Urinary bladder (tissue), 4 donors: ENCODE data around the gene TSC22D4. TPM values are rescaled to one million over a fixed set of nuclear protein-coding genes. Genes with fewer than 3 reads are reported as not detected.
"Not testable (repeated sequence)": the region's sequence is repeated elsewhere in the genome, so short reads cannot be mapped to it uniquely, and the experiment has no call there.

Experiments
- DNase-seq: peaks from one replicate; pipeline ENCODE4 v3.0.0-alpha.2; 2015; ENCODE audit errors: extremely low spot score
- H3K27ac ChIP-seq: one replicate; pipeline ENCODE4 v1.5.1; 2013; ENCODE audit warnings: low read depth, mild to moderate bottlenecking, moderate library complexity
- H3K36me3 ChIP-seq: one replicate; pipeline ENCODE4 v1.6.1; 2013; ENCODE audit warnings: mild to moderate bottlenecking, moderate library complexity; ENCODE audit not compliant: insufficient read depth
- H3K4me1 ChIP-seq: one replicate; pipeline ENCODE4 v1.6.1; 2013; ENCODE audit warnings: mild to moderate bottlenecking, moderate library complexity; ENCODE audit not compliant: insufficient read depth
- H3K4me3 ChIP-seq: one replicate; pipeline ENCODE4 v1.5.1; 2013; ENCODE audit warnings: low read depth, low read length
- WGBS: extraction: QIAGEN DNeasy Blood & Tissue Kit; methylation state at CpG from one replicate; pipeline ENCODE4 v1.1.7; 2013; 5-methylcytosine and 5-hydroxymethylcytosine counted together
- polyA plus RNA-seq: library from polyadenylated mRNA; stranded (reverse); fragments of 200-250 nt; gene quantifications from one replicate; pipeline ENCODE4 v1.2.3, GENCODE V29; 2013
- total RNA-seq: library from RNA; depleted of rRNA; stranded (reverse); fragments of >200 nt; gene quantifications from one replicate; pipeline ENCODE4 v1.2.3, GENCODE V29; 2014
- donor health status: healthy with polysubstance abuse.
- donor health status: healthy.

Gene TSC22D4
- total and polyA plus RNA-seq, 2 donors, result 16.6 to 49.6 TPM

- Histone ChIP-seq H3K4me3 (no peak overlapping the region), H3K4me1 (no peaks in the 10 kb centered on the region), H3K27ac (no peak overlapping the region), H3K36me3 (no peaks in the 10 kb centered on the region)
- DNase-seq, result no peak
- 87% methylated on average over 14 of the region's 14 CpGs for WGBS
These were observed 22.5 kb downstream of the TSC22D4 start for GRCh38 chr7:100456562-100456961.

- Histone ChIP-seq H3K4me3 (no peak overlapping the region), H3K36me3 (no peaks in the 10 kb centered on the region), H3K4me1 (no peaks in the 10 kb centered on the region), H3K27ac (no peak overlapping the region)
- no peak for DNase-seq
- 85% methylated on average over 3 of the region's 3 CpGs for WGBS
These were observed 23.8 kb downstream of the TSC22D4 start for GRCh38 chr7:100455206-100455605.

DNA sequence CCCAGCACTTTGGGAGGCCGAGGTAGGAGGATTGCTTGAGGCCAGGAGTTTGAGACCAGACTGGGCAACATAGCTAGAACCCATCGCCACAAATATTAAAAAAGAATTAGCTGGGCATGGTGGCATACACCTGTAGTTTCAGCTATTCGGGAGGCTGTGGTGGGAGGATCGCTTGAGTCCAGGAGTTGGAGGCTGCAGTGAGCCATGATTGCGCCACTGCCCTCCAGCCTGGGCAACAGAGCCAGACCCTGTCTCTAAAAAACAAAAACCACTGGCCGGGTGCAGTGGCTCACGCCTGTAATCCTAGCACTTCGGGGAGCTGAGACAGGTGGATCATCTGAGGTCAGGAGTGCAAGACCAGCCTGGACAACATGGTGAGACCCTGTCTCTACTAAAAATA, 25.2 kb downstream of the TSC22D4 start:
- not testable (repeated sequence) for DNase-seq, H3K4me3 ChIP-seq, H3K4me1 ChIP-seq, H3K36me3 ChIP-seq, H3K27ac ChIP-seq
- WGBS, result 96% methylated on average over 8 of the region's 8 CpGs

DNA sequence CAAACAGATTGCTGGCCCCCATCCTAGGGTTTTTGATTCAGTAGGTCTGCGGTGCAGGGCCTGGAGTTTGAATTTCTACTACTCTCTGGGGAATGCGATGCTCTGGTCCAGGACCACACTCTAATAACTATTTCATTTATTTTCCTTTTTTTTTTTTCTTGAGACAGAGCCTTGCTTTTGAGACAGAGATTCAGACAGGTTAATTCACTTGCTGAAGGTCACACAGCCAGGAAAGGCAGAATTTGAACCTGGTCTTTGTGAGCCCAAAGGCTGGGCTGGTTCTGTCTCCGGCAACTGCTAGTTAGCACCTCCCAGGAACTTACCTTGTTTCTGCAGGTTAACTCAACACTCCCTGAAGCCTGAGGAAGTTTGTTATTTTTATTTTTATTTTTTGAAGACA, 26.5 kb downstream of the TSC22D4 start:
- no peak for DNase-seq
- no peaks in the 10 kb centered on the region for H3K36me3 ChIP-seq
- WGBS, result 85% methylated on average over 3 of the region's 3 CpGs
- H3K4me3 ChIP-seq, result no peak overlapping the region
- no peak overlapping the region for H3K27ac ChIP-seq
- H3K4me1 ChIP-seq, result no peaks in the 10 kb centered on the region

DNA sequence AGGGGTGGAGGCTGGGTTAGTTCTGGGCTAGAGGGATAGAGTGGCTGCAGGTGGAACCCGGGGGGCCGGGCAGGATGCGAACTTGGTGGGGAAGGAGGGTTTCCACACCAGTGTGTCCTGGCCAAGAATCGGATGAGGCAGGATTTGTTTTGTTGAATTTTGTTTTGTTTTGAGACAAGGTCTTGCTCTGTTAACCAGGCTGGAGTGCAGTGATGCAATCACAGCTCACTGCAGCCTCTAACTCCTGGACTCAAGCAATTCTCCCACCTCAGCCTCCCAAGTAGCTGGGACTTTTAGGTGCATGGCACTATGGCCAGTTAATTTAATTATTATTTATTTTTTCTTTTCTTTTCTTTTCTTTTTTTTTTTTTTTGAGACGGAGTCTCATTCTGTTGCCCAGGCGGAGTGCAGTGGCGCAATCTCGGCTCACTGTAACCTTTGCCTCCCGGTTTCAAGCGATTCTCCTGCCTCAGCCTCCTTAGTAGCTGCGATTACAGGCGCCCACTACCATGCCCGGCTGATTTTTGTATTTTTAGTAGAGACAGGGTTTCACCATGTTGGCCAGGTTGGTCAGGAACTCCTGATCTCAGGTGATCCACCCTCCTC, 29.7 kb downstream of the TSC22D4 start:
- Histone ChIP-seq H3K36me3 (no peaks in the 10 kb centered on the region), H3K4me3 (no peak overlapping the region), H3K4me1 (no peaks in the 10 kb centered on the region), H3K27ac (no peak overlapping the region)
- DNase-seq, result no peak
- 87% methylated on average over 13 of the region's 13 CpGs for WGBS

GRCh38 chr7:100447363-100447762, 31.7 kb downstream of the TSC22D4 start:
- not testable (repeated sequence) for H3K4me1 ChIP-seq, DNase-seq, H3K4me3 ChIP-seq, H3K27ac ChIP-seq, H3K36me3 ChIP-seq
- 96% methylated on average over 8 of the region's 8 CpGs for WGBS

DNA sequence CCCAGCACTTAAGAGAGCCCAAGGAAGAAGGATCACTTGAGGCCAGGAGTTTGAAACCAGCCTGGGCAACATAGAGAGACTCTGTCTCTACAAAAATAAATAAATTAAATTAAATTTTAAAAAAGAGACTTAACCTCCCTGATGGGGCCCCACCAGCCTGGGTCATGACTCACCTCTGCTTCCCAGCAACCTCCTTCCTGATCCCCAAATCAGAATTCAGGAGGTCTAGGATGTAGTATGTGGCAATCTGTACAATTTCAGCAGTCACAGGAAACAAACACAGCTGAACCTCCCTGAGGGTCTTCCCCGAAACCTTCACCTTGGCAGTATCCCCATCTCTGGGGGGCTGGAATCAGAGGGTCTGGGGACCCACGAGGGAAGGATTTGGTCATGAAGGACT, 33.0 kb downstream of the TSC22D4 start:
- Histone ChIP-seq H3K4me1 (no peaks in the 10 kb centered on the region), H3K4me3 (no peak overlapping the region), H3K27ac (no peak overlapping the region), H3K36me3 (no peaks in the 10 kb centered on the region)
- DNase-seq, result no peak
- 72% methylated on average over 2 of the region's 2 CpGs for WGBS

GRCh38 chr7:100444311-100445278, 34.4 kb downstream of the TSC22D4 start:
- no peak overlapping the region for H3K27ac ChIP-seq
- H3K4me3 ChIP-seq, result no peak overlapping the region
- no peaks in the 10 kb centered on the region for H3K36me3 ChIP-seq
- H3K4me1 ChIP-seq, result no peaks in the 10 kb centered on the region
- DNase-seq, result no peak
- 40% methylated on average over 14 of the region's 14 CpGs for WGBS

- Histone ChIP-seq H3K27ac (no peak overlapping the region), H3K36me3 (no peaks in the 10 kb centered on the region), H3K4me1 (no peaks in the 10 kb centered on the region), H3K4me3 (no peak overlapping the region)
- 93% methylated on average over 9 of the region's 9 CpGs for WGBS
- DNase-seq, result no peak
These were observed 35.7 kb downstream of the TSC22D4 start for GRCh38 chr7:100443096-100443840.

DNA sequence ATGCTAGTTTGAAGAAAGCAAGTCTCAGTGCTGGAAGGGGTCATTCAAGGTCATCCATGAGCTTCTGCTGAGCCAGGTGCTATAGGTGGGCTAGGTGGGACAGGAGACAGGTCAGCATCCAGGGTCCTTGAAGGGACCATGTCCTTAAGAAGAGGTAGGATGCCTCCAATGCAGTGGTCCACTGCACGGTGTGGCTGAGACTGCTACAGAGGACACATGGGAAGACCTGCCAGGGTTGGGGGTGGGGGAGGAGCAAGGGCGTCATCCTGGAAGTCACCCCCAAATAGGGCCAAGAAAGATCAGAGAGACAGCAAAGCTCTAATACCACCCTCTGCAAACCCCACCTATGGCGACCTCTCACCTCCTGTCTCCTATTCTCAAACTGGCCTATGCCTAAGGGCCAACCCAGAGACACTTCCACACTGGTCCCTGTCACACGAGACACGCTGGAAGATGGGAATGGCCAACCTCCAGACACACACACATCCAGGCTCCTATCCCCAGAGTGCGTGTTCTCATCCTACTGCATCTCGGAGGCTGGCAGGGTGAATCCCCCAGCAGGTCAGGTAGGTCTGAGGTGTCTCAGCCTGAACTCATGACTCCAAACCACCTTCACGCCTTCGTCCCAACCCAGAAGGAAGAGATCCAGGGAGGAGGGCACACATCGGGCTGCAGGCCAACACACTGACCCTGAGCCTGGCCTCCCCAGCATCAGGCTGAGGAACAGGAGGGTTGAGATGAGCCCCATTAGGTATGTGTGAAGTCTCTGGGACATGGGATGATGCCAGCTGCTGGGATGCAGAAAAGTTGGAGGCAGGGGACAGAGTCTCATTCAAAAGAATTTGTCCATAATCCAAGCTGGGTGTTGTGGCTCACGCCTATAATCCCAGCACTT, 37.1 kb downstream of the TSC22D4 start:
- H3K36me3 ChIP-seq, result no peaks in the 10 kb centered on the region
- 90% methylated on average over 11 of the region's 11 CpGs for WGBS
- H3K4me3 ChIP-seq, result no peak overlapping the region
- H3K27ac ChIP-seq, result no peak overlapping the region
- no peaks in the 10 kb centered on the region for H3K4me1 ChIP-seq
- DNase-seq, result no peak

GRCh38 chr7:100439244-100439643, 39.8 kb downstream of the TSC22D4 start:
- H3K4me3 ChIP-seq, DNase-seq, H3K36me3 ChIP-seq, H3K27ac ChIP-seq, H3K4me1 ChIP-seq: not testable (repeated sequence)
- 84% methylated on average over 7 of the region's 7 CpGs for WGBS

DNA sequence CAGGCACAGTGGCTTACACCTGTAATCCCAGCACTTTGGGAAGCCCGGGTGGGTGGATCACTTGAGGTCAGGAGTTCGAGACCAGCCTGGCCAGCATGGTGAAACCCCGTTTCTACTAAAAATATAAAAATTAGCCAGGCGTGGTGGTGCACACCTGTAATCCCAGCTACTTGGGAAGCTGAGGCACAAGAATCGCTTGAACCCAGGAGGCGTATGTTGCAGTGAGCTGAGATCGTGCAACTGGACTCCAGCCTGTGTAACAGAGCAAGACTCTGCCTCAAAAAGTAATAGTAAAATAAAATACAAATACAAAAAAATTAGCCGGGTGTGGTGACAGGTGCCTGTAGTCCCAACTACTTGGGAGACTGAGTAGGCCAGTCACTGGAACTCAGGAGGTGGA, 40.3 kb downstream of the TSC22D4 start:
- not testable (repeated sequence) for DNase-seq, H3K4me3 ChIP-seq, H3K27ac ChIP-seq, H3K36me3 ChIP-seq, H3K4me1 ChIP-seq
- 93% methylated on average over 8 of the region's 8 CpGs for WGBS

DNA sequence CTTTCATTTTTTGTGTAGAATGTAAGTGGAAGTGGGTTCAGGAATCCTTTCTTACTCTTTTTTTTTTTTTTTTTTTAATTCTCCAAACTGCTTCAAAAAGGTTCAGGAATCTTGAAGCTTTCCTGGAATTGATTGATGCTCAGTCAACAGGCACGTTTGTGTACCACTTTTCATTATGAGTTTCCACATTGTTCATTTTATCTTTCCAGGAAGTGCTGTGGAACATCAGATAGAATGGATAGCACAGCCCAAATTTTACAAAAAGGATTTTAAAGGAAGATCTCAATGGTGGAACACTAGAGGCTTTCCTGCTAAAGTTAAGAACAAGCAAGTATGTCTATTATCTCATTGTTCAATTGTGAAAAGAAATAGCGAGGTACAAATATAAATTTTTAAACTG, 40.8 kb downstream of the TSC22D4 start:
- DNase-seq, result no peak
- Histone ChIP-seq H3K4me3 (no peak overlapping the region), H3K36me3 (no peaks in the 10 kb centered on the region), H3K27ac (no peak overlapping the region), H3K4me1 (no peaks in the 10 kb centered on the region)
- 61% methylated on average over 2 of the region's 2 CpGs for WGBS
